GM03348 (cell line): ENCODE data around the gene BMPR1A.

Source experiments
- DNase-seq: peaks from one replicate; pipeline ENCODE4 v3.0.0; 2012; ENCODE audit warnings: low spot score

The BMPR1A gene

GRCh38 chr10:86956848-86957448 lies 200.5 kb downstream of the BMPR1A start:
- no peak for DNase-seq

- DNase-seq, result no peak
Observed at GRCh38 chr10:86957471-86958115, 201.2 kb downstream of the BMPR1A start, which contains the start of gene MMRN2. TSS of gene MMRN2 (minus strand) at chr10:86957615. CDS start at chr10:86957541, 74 bp downstream.

GRCh38 chr10:86958116-86958900 lies 201.9 kb downstream of the BMPR1A start, which contains the start of gene SNCG:
TSS of gene SNCG (plus strand) at chr10:86958599. CDS start at chr10:86958698, 99 bp downstream.
- DNase-seq, result no peak

DNA sequence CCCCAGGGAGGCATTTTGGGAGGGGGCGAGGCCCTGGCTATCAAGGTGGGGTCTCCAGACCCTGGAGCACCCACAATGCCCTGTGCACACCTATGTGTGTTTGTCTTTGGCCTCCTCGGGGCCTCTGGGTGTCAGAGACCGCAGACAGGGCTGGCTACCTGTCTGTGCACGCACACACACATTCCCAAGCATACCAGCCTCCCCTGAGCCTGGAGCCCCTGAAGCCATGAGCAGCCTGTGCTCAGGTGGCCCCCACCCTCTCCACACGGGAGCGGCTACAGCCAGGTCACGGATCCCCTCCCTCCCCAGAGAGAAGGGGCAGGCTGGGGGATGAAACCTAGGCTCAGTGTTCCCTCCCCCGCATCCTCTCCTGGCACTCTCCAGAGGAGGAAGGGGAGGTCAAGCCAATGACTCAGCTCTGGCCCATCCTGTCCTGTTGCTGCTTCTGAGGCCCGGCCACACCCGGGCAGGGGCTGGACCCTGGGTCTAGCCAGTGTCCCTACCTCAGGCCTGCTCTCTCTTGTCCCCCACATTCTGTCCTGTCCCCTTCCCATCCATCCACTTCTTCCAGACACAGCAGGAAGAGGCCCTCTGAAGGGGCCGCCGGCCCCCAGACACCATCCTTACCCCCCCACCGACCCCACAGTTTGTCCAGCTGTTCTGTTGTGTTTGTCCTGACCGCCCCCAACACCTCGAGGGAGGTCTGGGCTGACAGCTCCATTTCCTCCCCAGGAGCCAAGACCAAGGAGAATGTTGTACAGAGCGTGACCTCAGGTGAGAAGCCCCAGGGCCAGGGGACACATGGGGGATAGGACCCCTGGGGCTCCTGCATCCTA lies 202.7 kb downstream of the BMPR1A start:
- DNase-seq, result peak; percentile 66

DNA sequence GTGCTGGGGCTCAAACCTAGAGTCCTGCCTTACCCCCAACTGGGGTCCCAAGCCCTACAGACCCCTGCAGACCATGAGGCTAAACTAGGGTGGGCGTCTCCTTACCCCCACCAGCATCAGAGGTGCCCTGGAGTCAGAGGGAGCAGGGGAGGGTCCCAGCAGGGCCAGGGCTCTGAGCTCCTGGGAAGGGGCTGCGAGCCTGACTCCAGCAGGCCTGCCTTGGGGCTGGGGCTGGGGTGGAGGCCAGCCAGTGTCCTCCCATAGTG lies 203.3 kb downstream of the BMPR1A start:
- no peak for DNase-seq

DNA sequence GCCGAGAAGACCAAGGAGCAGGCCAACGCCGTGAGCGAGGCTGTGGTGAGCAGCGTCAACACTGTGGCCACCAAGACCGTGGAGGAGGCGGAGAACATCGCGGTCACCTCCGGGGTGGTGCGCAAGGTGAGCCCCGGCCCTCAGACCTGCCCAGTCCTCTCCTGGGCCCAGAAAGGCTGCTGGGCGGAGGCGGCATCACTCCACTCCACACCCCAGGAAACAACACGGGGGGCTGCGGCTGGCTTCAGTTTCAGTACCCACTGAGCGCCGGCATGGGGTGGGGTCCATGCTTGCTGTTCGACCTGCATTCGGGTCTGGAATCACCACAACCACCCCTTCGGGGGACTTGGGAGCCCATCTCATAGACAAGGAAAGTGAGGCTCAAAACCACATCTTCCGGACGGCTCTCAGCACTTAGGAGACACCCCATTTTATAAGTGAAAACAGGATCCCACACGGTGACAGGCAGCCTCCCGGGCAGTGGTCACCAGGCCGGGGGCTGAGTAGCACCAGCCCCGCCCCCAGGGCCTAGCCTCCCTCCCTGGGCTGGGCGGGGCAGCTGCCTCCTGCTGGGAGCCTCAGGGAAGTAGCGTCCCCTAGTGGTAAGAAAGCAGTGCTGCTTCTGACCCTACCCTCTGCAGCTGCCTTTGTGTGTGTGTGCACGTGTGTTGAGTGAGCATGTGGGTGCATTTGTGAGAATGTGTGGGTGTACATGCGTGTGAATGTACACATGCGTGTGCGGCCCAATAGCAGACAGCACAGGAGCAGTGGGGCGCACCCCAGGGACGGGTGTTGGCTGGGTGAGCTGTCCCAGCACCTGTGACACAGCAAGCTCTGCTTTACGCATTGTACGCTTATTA lies 203.8 kb downstream of the BMPR1A start:
- DNase-seq, result peak; percentile 80

DNA sequence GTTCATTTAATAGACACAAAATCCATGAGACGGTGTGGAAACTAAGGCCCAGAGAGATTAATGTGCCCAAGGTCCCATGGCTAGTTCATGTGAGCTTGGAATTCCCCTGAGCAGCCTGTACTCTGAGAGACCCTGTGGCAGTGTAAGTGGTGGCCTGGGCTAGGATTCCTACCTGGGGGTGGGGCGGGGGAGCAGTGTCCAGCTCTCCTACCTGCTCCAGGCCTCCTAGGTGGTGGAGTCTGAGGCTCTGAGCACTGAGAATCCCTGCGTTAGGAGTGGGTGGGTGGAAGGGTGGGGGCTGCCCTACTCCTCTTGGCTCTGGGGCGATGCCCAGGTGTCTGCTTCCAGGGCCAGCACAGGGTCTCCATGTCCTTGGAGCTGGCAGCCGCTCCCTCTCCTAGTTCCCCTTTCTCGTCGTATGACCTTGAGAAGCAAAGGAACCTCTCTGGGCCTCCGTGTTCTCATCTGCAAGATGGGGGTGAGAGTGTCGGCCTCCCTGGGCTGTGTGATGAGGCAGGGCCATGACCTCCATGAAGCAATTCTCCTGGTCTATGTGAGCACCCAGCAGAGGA lies 204.5 kb downstream of the BMPR1A start:
- DNase-seq, result no peak

DNA sequence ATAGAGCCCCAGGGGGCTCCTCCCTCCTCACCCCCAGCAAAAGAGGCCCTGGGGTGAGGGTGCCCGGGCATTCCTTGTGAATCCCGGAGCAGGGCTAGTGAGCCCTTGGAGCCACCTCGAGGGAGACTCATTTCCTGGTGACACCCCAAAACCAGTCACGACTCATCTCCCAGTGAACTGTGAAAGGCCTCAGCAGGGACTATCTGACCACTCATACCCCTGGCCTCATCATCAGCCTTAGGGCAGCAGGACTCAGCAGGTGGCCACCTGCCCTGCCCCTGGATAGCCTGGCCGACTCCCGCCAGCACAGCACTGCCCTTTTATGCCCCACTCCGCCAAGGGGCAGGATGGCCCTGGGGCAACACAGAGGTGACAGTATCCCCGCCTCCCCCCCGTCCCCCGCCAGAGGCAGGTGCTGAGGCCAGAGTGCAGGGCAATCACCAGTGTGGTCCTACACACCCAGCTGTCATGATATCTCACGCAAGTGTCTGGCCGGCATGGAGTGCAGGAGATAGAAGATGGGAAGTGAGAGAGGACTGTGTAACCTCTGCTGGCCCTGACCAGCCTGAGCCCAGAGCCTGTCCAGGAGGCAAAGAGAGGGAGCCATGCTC lies 205.2 kb downstream of the BMPR1A start:
- no peak for DNase-seq

- no peak for DNase-seq
Observed at GRCh38 chr10:86962136-86962980, 205.9 kb downstream of the BMPR1A start.

DNA sequence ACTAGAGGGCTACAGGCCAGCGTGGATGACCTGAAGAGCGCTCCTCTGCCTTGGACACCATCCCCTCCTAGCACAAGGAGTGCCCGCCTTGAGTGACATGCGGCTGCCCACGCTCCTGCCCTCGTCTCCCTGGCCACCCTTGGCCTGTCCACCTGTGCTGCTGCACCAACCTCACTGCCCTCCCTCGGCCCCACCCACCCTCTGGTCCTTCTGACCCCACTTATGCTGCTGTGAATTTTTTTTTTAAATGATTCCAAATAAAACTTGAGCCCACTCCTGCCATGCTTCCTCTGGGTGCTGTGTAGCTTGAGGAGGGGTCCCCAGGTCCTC lies 206.5 kb downstream of the BMPR1A start:
- DNase-seq, result no peak

- no peak for DNase-seq
Observed at GRCh38 chr10:86963341-86963919, 207.0 kb downstream of the BMPR1A start.

DNA sequence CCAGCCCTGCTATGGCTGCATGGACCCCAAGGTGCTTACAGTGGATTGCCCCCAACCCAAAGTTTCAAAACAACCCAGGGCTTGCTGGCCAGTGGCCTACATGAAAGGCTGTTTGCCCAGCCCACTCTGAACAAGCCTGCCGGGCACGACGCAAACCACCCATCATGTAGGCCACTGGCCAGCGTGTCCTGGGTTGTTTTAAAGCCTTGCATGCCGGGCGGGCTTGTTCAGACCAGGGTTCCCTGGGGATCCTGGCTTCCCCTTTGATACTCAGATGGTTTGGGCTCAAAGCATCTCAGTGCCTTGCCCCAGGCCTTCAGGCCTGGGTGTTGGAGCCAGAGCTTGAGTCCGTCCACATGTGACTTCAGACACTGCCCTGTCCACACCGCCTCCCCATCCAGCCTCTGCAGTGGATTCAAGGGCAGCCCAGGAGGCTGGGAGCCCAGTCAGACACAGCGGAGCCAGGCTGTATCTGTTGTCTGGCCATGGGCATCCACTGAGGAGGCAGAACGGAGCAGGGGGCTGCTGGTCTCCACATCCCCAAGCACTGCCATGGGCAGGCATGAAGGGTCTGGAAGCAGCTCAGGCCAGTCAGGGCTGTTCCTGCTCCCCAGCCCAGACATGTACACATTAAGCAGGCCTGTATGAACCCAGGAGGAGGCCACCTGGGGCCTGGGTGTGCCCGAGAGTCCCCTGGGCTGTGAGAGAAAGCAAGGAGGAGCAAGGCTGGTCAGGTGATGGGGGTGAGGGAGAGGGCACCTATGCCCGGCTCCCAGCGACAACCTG lies 207.8 kb downstream of the BMPR1A start:
- DNase-seq, result no peak

- DNase-seq, result no peak
Observed at GRCh38 chr10:86964847-86965190, 208.4 kb downstream of the BMPR1A start.

DNA sequence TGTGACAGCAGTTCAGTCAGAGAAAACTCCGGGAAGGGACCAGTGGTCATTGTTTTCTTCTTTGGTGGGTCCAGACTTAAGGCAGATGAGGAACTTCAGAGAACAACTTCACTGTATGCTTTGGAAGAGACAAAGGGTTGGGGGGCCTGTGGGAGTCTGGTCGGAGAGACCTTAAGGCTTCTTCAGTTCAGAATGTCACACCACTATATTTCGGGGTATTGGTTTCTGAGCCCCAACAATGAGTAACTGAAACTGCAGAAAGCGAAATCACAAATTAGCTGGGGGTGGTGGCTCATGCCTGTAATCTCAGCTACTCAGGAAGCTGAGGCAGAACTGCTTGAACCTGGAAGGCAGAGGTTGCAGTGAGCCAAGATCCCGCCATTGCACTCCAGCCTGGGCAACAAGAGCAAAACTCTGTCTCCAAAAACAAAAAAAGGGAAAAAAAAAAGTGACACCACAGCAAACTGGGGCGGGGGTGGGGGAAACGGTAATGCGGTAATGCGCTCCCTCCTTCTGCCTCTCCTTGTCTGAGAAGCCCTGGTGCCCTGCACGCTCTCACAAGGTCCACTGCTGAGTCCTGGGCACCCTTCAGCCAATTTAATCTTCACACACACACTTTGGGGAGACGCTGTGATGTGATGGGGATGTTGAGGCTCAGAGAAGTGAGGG lies 209.7 kb downstream of the BMPR1A start:
- DNase-seq, result no peak

- DNase-seq, result no peak
Observed at GRCh38 chr10:86967481-86967941, 211.1 kb downstream of the BMPR1A start.

- peak; percentile 54 for DNase-seq
Observed at GRCh38 chr10:86968271-86968993, 212.0 kb downstream of the BMPR1A start, which contains the start of gene ADIRF. TSS of gene ADIRF (plus strand) at chr10:86968482. CDS start at chr10:86968545, 63 bp downstream.

DNA sequence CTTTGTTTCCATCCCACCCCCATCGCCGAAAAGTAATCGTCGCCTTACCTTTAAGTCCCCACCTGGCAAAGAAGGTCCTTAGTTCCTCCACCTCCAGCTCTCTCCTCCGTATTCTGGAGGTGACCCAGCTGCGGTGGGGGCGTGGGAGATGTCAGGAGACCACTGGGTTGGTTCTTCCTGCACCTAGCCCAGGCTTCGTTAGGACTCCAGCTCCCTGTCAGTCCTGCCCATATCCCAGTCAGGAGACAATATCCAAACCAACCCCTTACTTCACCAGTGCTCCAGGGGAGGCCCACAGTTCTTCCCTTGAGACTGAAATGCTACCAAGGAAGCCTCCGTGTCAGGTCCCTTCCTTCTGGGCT lies 212.6 kb downstream of the BMPR1A start:
- DNase-seq, result peak; percentile 12
